ENCODE data around the gene WIPF2.

WIPF2 gene

DNA sequence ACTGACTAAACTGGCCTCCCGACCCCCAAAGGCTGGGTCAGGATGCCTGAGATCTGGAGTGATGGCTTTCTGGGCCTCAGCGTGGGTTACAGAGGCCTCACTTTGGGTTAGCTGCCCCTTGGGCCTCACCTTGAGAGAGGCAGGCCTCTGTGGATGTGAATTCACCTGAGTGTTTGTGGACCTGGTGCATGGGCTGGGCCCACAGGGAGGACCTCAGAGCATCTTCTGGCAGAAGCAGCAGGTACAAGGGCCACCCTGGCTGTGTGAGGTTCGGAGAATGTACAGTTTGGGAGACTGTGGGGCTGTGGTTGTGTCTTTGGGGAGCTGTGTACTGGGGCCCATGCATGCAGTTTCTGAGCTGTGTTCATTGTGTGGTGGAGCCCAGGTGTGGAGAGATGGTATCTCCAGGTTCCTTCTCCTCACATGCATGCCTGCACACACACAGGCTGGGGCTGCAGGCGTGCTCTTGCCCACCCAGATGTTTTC is 108.2 kb downstream of the WIPF2 start:
- TF ChIP-seq, protein P1, sequence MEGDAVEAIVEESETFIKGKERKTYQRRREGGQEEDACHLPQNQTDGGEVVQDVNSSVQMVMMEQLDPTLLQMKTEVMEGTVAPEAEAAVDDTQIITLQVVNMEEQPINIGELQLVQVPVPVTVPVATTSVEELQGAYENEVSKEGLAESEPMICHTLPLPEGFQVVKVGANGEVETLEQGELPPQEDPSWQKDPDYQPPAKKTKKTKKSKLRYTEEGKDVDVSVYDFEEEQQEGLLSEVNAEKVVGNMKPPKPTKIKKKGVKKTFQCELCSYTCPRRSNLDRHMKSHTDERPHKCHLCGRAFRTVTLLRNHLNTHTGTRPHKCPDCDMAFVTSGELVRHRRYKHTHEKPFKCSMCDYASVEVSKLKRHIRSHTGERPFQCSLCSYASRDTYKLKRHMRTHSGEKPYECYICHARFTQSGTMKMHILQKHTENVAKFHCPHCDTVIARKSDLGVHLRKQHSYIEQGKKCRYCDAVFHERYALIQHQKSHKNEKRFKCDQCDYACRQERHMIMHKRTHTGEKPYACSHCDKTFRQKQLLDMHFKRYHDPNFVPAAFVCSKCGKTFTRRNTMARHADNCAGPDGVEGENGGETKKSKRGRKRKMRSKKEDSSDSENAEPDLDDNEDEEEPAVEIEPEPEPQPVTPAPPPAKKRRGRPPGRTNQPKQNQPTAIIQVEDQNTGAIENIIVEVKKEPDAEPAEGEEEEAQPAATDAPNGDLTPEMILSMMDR (conservative IDR thresholded peaks at IDR 0.05), result no peak
- TF ChIP-seq ZFX (IDR thresholded peaks at IDR 0.05), result no peak
- no peak overlapping the region for H3K27ac ChIP-seq

DNA sequence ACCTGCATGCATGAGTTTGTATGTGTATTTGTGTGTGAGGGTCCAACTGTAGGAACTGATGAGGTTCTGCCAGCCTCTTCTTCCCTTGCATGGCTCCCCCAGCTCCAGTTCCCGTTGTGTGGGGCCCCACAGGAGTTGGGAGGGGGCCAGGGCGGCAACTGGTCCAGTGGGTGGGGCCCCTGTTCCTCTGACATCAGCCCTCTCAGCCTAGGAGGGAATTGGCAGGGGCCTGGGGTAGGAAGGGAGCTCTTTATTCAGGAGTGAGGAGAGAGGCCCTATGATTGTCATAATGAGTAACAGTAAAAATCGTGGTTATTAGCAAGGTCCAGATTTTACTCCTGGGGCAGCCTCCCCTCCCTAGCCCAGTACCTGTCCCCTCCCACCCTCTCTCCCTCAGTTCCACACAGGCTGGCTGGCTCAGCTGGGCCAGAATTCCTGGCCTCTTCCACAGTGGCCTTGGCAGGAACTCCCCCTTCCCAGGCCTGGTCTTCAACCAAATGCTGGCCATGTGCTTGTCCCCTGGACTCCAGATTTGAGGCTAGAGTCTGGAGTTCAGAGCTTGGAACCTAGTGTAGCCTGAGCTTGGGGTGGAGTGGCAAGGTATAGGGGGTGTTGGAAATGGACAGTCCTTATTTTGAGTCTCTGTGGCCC is 108.8 kb downstream of the WIPF2 start:
- no peak overlapping the region for H3K27ac ChIP-seq

DNA sequence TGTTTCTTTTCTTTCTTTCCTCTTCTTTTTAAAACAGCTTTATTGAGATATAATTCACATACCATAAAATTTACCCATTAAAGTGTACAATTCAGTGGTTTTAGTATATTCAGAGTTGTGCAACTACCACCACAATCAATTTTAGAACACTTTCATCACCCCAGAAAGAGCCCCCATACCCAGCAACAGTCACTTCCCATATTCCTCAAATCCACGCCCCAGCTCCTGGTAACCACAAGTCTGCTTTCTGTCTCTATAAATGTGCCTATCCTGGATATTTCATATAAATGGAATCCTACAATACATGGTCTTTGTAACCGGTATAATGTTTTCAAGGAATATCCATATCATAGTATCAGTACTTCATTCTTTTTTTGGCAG is 109.3 kb downstream of the WIPF2 start:
- TF ChIP-seq ZFX (IDR thresholded peaks at IDR 0.05), result no peak
- TF ChIP-seq, protein P1 (conservative IDR thresholded peaks at IDR 0.05), result no peak
- no peak overlapping the region for H3K27ac ChIP-seq

More for the DNA sequence above, 108.8 kb downstream of the WIPF2 start:
- TF ChIP-seq, protein P1 (conservative IDR thresholded peaks at IDR 0.05), result no peak
- TF ChIP-seq ZFX (IDR thresholded peaks at IDR 0.05), result no peak

DNA sequence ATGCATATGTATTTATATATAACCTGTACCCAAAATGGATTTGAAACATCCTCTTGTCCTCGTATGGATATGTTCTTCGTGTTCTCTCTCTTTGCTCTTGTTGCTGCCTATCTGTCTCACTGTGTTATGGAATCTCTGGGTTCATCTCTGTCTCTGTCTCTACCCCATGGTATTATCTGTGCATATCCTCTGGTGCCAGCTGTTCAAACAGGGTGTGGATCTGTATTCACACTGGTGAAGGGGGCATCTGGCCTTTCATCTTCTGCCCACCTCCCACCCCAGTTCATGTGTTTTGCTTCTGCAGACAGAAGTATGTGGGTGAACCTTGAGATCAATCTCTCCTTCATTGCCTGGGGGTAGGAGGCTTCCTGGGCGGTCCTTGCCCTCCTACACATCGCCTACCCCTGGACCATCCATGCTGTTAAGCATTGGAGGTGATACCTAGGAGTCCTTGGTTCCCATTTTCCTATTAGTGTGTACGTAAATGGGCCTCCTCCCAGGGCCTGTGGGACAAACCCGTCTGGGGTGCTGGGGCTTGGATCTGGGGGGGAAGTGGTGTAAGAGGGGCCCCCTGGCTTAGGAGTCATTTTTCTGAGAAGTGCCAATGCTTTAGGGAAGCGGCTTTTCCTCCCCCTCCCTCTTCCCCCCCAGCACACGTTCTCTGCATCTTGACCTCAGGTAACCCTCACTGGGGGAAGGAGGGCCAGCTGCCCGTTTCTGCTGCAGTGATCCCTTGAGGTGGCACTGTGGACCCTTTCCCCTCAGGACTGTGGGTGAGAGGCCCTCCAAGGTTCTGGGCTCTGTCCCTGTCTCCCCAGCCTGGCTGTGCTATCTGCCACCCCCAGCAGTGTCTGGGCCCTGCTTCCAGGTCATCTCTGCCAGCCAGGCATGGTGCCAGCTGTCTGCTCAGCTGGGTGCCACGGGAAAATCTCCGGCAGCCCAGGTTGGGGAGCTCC is 111.0 kb downstream of the WIPF2 start:
- peak overlapping the region; percentile 89 for H3K27ac ChIP-seq
- TF ChIP-seq ZFX (IDR thresholded peaks at IDR 0.05), result no peak
- TF ChIP-seq, protein P1 (conservative IDR thresholded peaks at IDR 0.05), result no peak

DNA sequence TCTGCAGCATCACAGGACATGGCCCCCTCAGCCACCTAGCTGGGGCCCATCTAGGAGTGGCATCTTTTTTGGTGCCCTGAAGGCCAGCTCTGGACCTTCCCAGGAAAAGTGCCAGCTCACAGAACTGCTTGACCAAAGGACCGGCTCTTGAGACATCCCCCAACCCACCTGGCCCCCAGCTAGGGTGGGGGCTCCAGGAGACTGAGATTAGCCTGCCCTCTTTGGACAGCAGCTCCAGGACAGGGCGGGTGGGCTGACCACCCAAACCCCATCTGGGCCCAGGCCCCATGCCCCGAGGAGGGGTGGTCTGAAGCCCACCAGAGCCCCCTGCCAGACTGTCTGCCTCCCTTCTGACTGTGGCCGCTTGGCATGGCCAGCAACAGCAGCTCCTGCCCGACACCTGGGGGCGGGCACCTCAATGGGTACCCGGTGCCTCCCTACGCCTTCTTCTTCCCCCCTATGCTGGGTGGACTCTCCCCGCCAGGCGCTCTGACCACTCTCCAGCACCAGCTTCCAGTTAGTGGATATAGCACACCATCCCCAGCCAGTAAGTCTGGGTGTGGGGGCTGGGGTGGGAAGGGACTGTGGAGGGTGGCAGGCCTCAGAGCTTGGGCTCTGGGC is 111.9 kb downstream of the WIPF2 start:
- peak overlapping the region; percentile 89 for H3K27ac ChIP-seq
- TF ChIP-seq, protein P1 (conservative IDR thresholded peaks at IDR 0.05), result no peak
- no peak for TF ChIP-seq ZFX (IDR thresholded peaks at IDR 0.05)

DNA sequence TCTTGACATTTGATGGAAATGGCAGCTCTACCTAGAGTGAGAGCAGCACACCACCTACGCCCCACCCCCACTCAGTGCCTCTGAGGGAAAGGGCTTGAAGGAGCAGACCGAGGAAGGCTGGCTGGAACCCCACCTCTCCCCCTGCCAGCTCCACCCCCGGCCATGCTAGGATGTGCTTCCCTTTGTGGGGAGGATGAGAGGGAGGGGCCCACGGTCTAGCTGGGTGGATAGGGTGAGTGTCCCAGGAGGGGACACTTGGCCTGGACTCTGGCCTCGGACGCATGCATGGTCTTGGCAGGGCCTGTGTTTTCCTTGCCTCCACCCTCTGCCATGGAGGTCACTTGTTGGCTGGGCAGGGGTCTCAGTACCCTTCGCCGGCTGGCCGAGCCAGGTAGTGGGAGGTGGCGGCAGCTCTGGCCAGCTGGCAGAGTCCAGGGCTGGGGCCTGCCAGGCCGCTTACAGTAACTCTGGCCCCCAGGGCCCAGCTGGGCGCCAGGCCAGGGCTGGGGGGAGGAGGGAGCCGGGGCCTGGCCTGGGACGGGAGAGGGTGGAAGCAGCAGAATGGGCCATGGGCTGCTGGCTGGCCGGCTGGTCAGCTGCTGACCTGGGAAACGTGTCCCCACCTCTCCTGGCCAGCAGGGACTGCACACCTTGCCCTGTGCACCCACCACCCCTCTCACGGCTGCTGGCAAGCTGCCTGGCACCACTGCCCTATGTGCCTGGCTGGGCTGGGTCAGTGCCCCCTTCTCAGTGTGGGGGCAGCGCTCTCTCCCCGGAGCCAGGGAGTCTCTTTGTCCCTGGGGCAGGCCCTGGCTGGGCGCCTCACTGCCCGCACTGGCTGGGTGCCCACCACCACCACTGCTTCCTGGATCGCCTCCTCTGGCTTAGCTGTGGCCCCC is 112.9 kb downstream of the WIPF2 start:
- TF ChIP-seq, protein P1 (conservative IDR thresholded peaks at IDR 0.05), result no peak
- TF ChIP-seq ZFX (IDR thresholded peaks at IDR 0.05), result peak; percentile 69; the same call in 1 of the 2 replicates
- H3K27ac ChIP-seq, result peak overlapping the region; percentile 89

All from C4-2B (cell line).